ENCODE measurements around the gene DEPDC5.

Gene DEPDC5

GRCh38 chr22:31919730-31920129 lies 165.9 kb downstream of the DEPDC5 start:
- TF ChIP-seq SIN3A (IDR thresholded peaks at IDR 0.05; ENCODE audit: borderline replicate concordance, insufficient read depth, low read length) (no peak), TAF1 (IDR thresholded peaks at IDR 0.05; ENCODE audit: borderline replicate concordance, insufficient read depth, low read length) (no peak), POLR2AphosphoS5 (IDR thresholded peaks at IDR 0.05; ENCODE audit: low read depth, low read length) (no peak), FOXP2 (optimal IDR thresholded peaks at IDR 0.05; ENCODE audit: borderline replicate concordance, extremely low read depth, extremely low read length, insufficient read depth) (no peak)
- TF ChIP-seq, protein P1, sequence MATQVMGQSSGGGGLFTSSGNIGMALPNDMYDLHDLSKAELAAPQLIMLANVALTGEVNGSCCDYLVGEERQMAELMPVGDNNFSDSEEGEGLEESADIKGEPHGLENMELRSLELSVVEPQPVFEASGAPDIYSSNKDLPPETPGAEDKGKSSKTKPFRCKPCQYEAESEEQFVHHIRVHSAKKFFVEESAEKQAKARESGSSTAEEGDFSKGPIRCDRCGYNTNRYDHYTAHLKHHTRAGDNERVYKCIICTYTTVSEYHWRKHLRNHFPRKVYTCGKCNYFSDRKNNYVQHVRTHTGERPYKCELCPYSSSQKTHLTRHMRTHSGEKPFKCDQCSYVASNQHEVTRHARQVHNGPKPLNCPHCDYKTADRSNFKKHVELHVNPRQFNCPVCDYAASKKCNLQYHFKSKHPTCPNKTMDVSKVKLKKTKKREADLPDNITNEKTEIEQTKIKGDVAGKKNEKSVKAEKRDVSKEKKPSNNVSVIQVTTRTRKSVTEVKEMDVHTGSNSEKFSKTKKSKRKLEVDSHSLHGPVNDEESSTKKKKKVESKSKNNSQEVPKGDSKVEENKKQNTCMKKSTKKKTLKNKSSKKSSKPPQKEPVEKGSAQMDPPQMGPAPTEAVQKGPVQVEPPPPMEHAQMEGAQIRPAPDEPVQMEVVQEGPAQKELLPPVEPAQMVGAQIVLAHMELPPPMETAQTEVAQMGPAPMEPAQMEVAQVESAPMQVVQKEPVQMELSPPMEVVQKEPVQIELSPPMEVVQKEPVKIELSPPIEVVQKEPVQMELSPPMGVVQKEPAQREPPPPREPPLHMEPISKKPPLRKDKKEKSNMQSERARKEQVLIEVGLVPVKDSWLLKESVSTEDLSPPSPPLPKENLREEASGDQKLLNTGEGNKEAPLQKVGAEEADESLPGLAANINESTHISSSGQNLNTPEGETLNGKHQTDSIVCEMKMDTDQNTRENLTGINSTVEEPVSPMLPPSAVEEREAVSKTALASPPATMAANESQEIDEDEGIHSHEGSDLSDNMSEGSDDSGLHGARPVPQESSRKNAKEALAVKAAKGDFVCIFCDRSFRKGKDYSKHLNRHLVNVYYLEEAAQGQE (IDR thresholded peaks at IDR 0.05; ENCODE audit: insufficient read depth in 1 of 2, low read depth in 2 of 2, low read length in 2 of 2) = no peak

DNA sequence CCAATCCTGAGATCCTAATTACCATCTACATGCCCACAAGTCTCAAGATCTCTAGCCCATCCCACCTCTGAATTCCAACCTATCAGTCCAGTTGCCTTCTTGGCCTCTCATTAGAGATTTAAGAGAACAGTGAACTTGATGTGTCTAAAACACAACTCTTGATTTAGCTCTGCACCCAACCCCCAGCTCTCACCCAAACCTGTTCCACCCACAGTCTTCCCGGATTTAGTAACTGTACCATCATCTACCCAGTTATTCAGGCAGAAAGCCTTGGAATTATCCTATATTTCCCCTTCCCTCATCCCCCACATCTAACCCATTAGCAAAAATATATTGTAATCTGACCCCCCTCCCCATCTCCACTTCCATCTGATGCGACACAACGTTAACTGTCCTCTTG lies 166.5 kb downstream of the DEPDC5 start:
- TF ChIP-seq TAF1 (IDR thresholded peaks at IDR 0.05; ENCODE audit: borderline replicate concordance, insufficient read depth, low read length) (no peak), SIN3A (IDR thresholded peaks at IDR 0.05; ENCODE audit: borderline replicate concordance, insufficient read depth, low read length) (no peak), FOXP2 (optimal IDR thresholded peaks at IDR 0.05; ENCODE audit: borderline replicate concordance, extremely low read depth, extremely low read length, insufficient read depth) (no peak), POLR2AphosphoS5 (IDR thresholded peaks at IDR 0.05; ENCODE audit: low read depth, low read length) (no peak)
- TF ChIP-seq, protein P1 (IDR thresholded peaks at IDR 0.05; ENCODE audit: insufficient read depth in 1 of 2, low read depth in 2 of 2, low read length in 2 of 2) = no peak

DNA sequence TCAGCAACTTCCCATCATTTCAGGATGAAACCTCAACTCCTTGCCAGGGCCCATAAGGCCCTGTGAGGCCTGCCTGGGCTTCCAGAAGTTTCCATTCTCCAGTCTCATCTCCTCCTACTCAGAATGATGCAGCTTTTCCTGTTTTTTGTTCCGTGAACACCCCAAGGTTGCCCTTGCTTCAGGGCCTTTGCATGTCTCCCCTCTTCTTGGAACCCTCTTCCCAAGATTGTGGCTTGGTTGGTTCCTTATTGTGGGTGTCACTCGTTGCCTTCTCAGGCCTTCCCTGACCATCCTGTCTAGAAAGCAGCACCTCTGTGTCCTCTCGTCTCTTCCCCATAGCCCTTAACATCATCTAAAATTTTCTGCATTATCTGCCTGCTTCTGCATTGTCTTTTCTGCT lies 167.3 kb downstream of the DEPDC5 start:
- TF ChIP-seq FOXP2 (optimal IDR thresholded peaks at IDR 0.05; ENCODE audit: borderline replicate concordance, extremely low read depth, extremely low read length, insufficient read depth) (no peak), POLR2AphosphoS5 (IDR thresholded peaks at IDR 0.05; ENCODE audit: low read depth, low read length) (no peak), TAF1 (IDR thresholded peaks at IDR 0.05; ENCODE audit: borderline replicate concordance, insufficient read depth, low read length) (no peak), SIN3A (IDR thresholded peaks at IDR 0.05; ENCODE audit: borderline replicate concordance, insufficient read depth, low read length) (no peak)
- TF ChIP-seq, protein P1 (IDR thresholded peaks at IDR 0.05; ENCODE audit: insufficient read depth in 1 of 2, low read depth in 2 of 2, low read length in 2 of 2) = no peak

GRCh38 chr22:31922534-31922933 lies 168.7 kb downstream of the DEPDC5 start:
- TF ChIP-seq, protein P1 (IDR thresholded peaks at IDR 0.05; ENCODE audit: insufficient read depth in 1 of 2, low read depth in 2 of 2, low read length in 2 of 2) = no peak
- TF ChIP-seq SIN3A (IDR thresholded peaks at IDR 0.05; ENCODE audit: borderline replicate concordance, insufficient read depth, low read length) (no peak), POLR2AphosphoS5 (IDR thresholded peaks at IDR 0.05; ENCODE audit: low read depth, low read length) (no peak), TAF1 (IDR thresholded peaks at IDR 0.05; ENCODE audit: borderline replicate concordance, insufficient read depth, low read length) (no peak), FOXP2 (optimal IDR thresholded peaks at IDR 0.05; ENCODE audit: borderline replicate concordance, extremely low read depth, extremely low read length, insufficient read depth) (no peak)

- no peak for TF ChIP-seq POLR2AphosphoS5 (IDR thresholded peaks at IDR 0.05; ENCODE audit: low read depth, low read length)
- no peak for TF ChIP-seq FOXP2 (optimal IDR thresholded peaks at IDR 0.05; ENCODE audit: borderline replicate concordance, extremely low read depth, extremely low read length, insufficient read depth)
- TF ChIP-seq SIN3A (IDR thresholded peaks at IDR 0.05; ENCODE audit: borderline replicate concordance, insufficient read depth, low read length) = no peak
- no peak for TF ChIP-seq TAF1 (IDR thresholded peaks at IDR 0.05; ENCODE audit: borderline replicate concordance, insufficient read depth, low read length)
- TF ChIP-seq, protein P1 (IDR thresholded peaks at IDR 0.05; ENCODE audit: insufficient read depth in 1 of 2, low read depth in 2 of 2, low read length in 2 of 2) = no peak
These were observed 169.3 kb downstream of the DEPDC5 start for GRCh38 chr22:31923136-31923535.
